HUDEP-2 (cell line): ENCODE data around the gene PNLIPRP1.

Experiments
- DNase-seq, 76 experiments: peaks; one replicate each; lab custom pipeline; 2025; ENCODE audit not compliant: unreplicated experiment in 76 of 76; lab: John Stamatoyannopoulos, UW

The PNLIPRP1 gene

DNA sequence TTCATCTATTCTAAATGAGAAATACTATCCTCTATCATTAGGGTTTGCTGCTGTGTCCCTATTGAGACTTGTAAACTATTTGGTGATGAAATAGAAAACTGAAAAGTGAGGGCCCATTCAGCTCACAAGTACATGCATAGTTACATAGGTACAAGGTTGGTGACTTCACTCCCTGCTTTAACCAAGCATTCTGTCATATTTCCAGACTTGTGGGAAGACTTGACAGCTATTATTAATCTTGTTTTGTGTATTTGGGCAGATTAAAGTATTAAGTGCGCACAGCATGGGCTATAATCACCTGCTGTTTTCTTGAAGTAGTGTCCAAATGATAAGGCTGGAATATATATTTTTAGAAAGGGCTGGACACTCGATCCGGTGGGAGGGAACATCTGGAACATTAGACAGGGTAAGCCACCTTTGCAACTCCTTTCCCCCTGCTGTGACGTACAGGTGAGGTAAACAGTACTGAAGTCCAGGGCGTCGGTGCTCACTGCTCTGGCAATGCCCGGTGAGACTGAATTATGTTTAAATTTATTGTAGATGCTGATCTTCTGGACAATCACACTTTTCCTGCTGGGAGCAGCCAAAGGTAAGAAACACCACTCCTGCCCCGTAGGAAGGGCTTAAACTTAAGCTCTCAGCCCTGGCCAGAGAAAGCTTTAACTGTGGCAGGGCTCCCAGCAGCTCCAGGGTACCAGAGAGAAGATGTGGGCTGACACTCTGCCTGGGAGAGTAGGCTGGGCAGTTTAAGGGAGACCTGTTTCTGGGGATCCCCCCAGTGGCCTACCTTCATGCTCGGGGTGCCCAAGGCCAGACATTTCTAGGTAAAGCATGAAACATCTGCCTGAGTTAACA is at the start of gene PNLIPRP1:
Gene PNLIPRP1, plus strand, starts transcription at position 370 of the 855 bp plus-strand sequence. Its CDS starts 171 bp downstream, at position 541.
- no peak for DNase-seq

DNA sequence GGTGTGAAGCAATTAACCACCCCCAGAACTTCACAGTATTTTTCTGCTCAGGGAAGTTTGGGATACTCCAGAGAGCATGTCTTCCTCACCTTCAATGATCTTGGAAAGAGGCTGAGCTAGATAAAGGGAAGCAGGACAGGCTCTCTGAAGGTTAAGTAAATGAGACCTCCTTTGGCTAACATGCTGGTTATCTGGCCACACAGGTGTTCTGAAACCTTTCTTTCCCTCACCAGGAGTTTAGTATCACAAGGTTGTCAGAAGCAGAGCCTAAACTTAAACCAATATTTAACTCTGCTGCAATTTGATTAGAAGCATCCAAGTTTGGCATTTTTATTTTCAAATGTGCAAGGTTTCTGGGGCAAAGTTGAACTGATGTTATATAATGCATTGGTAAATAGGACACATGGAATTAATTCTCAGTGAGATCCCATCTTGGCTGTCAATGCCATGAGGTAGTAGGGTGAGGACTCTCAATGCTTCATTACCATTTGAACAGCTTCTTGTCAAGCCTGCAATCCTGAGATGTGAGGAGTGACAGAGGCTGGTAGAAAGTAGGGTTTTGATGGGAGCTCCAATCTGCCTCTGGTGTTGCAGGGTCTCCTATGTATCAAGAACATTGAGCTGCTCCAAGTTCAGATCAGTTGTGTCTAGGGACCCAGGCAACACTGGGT is 48.6 kb upstream of the PNLIPRP1 start:
- no peak for DNase-seq

GRCh38 chr10:116545122-116545521 is 45.6 kb upstream of the PNLIPRP1 start:
- DNase-seq: no peak

DNA sequence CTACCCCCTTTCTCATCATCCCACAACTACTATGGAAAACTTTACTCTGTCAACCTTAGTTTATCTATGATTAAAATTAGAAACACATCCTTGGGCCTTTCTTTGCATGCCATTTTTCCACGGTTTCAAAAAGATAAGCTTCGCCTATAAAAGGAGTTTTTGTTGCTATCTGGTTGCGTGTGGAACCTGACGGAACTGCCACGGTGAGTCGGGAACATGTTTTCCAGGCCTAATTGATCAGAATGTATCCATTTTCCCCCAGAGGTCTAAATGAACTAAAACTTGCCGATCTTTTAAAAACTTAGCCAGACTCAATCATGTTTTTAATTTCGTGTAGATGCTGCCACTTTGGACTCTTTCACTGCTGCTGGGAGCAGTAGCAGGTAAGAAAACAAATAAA is 45.0 kb upstream of the PNLIPRP1 start, which contains the start of gene PNLIP:
Gene PNLIP, plus strand, starts transcription at position 176 of the 400 bp plus-strand sequence. Its CDS starts 162 bp downstream, at position 338.
- DNase-seq: no peak

DNA sequence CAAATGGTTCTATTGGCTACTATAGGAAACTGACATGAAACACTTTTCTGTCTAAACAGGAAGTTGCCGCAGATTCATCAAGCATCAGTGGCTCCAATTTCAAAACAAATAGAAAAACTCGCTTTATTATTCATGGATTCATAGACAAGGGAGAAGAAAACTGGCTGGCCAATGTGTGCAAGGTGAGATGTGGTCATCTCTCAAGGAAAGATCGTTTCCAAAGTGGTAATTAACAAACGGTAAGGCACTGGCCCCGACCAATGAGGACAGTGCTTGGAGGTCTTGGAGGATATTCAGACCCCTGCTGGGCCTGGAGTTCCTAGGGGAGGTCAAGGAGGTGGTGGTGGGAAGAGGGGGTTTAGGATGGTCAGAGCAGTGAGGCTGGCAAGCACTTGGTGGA is 42.5 kb upstream of the PNLIPRP1 start:
- DNase-seq: no peak

- DNase-seq: no peak
Observed at GRCh38 chr10:116553378-116553980, 37.3 kb upstream of the PNLIPRP1 start.

- no peak for DNase-seq
Observed at GRCh38 chr10:116554628-116555027, 36.1 kb upstream of the PNLIPRP1 start.

DNA sequence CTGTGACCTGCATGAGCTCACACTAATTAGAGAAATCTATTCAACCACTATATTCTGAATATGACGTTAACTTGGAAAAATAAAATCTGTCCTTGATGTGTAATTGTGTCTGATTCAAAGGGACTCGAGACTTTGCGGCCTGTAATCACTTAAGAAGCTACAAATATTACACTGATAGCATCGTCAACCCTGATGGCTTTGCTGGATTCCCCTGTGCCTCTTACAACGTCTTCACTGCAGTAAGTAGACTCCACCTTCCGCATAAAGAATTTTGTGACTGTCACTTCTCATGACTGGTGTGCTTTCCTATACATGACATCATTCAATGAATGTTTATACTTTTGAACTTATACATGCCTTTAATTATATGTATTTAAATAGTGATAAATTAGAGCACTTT is 34.9 kb upstream of the PNLIPRP1 start:
- DNase-seq: no peak

- no peak for DNase-seq
Observed at GRCh38 chr10:116557305-116557880, 33.4 kb upstream of the PNLIPRP1 start.

DNA sequence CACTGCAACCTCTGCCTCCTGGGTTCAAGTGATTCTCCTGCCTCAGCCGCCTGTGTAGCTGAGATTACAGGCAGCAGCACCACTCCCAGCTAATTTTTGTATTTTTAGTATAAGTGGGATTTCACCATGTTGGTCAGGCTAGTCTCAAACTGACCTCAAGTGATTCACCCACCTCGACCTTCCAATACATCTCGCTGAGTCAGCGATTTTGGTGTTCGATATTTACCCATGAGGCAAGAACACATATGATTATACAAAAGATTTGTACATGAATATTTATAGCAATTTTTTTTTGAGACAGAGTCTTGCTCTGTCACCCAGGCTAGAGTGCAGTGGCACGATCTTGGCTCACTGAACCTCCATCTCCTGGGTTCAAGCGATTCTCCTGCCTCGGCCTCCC is 25.2 kb upstream of the PNLIPRP1 start:
- DNase-seq: no peak

DNA sequence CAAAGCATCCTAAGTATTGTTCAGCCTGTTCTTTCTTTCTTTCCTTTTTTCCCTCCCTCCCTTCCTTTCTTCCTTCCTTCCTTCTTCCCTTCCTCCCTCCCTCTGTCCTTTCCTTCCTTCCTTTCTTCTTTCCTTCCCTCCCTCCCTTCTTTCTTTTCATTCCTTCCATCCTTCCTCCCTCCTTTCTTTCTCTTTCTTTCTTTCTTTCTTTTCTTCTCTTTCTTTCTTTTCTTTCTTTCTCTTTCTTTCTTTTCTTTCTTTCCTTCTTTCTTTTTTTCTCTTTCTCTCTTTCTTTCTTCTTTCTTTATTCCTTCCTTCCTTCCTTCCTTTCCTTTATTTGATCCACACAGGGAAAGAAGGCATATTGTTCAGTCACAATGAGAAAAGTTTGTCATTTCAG is 23.8 kb upstream of the PNLIPRP1 start:
- DNase-seq: no peak

- DNase-seq: no peak
Observed at GRCh38 chr10:116567335-116567734, 23.4 kb upstream of the PNLIPRP1 start.

- no peak for DNase-seq
Observed at GRCh38 chr10:116574797-116575196, 16.0 kb upstream of the PNLIPRP1 start.

DNA sequence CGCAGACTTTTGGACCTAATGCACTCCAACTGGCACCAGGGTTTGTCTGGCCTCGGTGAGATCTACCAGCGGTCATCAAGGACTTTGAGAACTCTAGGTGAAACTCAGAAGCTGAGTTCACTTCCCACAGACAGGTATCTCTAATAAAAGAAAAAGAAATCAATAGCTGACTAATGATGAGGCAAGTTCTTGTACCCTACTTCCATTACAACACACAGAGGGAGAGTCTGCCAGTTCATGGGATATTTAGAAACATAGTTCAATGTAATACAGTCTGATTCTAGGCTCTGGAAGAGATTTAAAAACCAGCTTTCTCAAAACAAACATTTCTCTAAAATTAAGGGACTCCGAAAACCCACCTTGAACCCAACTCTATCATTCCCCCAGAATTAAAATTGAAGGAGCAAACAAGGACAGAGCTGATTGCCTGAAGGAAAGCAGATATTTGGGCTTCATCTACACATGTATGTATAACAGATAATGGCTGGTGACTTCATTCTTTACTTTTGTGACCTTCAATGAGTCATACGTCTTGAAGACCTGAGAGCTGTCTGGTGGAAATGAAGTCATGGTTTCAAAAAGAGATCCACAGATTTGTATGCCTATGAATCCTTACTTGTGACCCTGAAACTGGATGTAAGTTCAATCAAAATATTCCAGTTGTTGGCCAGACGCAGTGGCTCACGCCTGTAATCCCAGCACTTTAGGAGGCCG is 2.7 kb upstream of the PNLIPRP1 start:
- DNase-seq: no peak

DNA sequence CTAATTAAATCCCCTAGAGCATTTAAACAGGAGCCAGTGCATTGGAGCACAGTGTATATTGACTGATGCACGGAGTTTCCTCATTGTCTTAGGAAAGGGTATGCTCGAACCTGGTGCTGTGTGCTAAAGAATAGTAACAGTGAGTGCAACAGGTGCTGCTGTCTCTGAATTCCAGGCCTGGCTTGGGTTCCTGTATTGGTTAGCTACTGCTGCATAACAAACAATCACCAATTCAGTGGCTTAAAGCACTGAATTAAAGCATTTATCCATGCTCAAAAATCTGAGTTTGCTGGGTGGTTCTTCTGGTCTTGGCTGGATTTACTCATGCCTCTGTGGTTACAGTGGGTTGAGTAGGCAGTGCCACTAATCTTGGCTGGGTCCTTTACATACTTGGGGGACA is 1.8 kb upstream of the PNLIPRP1 start:
- no peak for DNase-seq

GRCh38 chr10:116589926-116590325 is 833 bp upstream of the PNLIPRP1 start:
- DNase-seq: no peak

DNA sequence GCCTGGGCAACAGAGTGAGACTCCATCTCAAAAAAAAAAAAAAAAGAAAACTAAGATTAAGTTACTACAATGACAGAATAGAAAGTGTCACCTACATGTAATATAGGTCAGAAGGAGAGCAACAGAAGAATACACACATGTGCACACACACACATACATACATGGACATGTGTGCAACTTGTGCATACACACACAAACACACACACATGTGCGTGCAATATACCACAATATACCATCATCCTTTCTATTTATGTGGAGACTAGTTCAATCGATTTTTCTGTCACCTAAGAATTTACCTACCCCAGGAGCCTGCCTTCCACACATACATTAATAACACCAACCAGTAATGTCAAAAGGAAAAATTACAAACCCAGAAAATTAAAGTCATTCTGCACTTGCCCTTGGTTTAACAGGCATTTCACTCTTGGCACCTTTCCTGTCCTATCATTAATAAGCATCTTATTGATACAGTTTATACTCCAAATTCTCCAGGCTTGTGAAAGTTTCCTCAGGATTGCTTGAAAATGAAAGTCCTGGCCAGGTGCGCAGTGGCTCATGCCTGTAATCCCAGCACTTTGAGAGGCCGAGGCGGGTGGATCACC is 2.5 kb downstream of the PNLIPRP1 start:
- no peak for DNase-seq

DNA sequence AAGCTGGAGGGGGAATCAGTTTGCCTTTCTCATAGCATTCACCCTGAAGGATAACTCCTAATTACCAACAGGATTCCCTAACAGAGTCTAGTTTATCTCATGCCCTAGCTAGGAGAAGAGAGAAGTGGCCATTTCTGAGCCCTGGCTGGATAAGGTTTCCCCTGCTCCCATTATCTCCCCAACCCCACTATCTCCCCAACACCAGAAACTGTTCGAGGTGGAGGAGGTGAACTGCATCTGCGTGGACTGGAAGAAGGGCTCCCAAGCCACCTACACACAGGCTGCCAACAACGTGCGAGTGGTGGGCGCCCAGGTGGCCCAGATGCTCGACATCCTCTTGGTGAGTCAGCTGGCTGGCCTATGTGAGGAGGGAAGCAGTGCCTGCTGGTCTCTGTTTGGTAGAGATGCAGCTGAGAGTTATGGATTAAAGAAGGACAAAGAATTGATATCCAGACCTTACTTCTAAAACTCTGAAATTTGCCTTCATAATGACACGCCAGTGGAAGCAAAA is 3.8 kb downstream of the PNLIPRP1 start:
- DNase-seq: no peak

- DNase-seq: no peak
Observed at GRCh38 chr10:116596062-116596461, 5.3 kb downstream of the PNLIPRP1 start.

- no peak for DNase-seq
Observed at GRCh38 chr10:116597543-116597942, 6.8 kb downstream of the PNLIPRP1 start.
